Measurements from ENCODE around the gene BCL11B. TPM values are rescaled to one million over a fixed set of nuclear protein-coding genes. Genes with fewer than 3 reads are reported as not detected.

Gene BCL11B
- total and polyA plus RNA-seq, 10 of the 15 experiments (the other 5 are each of a cell fraction or from before 2014, with no cell fraction given) = 0.38 to 5.5 (median 1.3) TPM

GRCh38 chr14:99267381-99267780, 4.6 kb downstream of the BCL11B start:
- BruUV-seq (replicated peaks) = no TSS peak
- POLR2A ChIA-PET = interaction anchor here (0.5 kb wide), 1 partner anchor 1038 kb away, joined by 3 read pairs; no protein-coding TSS in a partner anchor
- Histone ChIP-seq H3K27ac (ENCODE audit: control insufficient read depth, insufficient read depth) (no peak overlapping the region), H3K4me2 (ENCODE audit: control insufficient read depth, insufficient read depth) (no peak overlapping the region), H3K36me3 (ENCODE audit: control insufficient read depth in 2 of 2, insufficient read depth in 2 of 2, low read length in 1 of 2) (no peaks in the 10 kb centered on the region), H3K79me2 (ENCODE audit: control insufficient read depth, insufficient read depth, low read length) (no peaks in the 10 kb centered on the region), H3K4me3 (no peak overlapping the region), H3K27me3 (replicated peaks in 1 of 2; ENCODE audit: control insufficient read depth in 2 of 2, insufficient read depth in 2 of 2, low read length in 1 of 2) (peaks cover 12 to 13% of the 10 kb centered on the region in 2 experiments), H2AFZ (ENCODE audit: control insufficient read depth, low read depth, low read length) (no peak overlapping the region), H4K20me1 (ENCODE audit: control insufficient read depth, insufficient read depth) (no peaks in the 10 kb centered on the region), H3K9me3 (replicated peaks; ENCODE audit: control insufficient read depth, insufficient read depth, low read length) (no peaks in the 10 kb centered on the region), H3K9ac (ENCODE audit: control insufficient read depth, insufficient read depth, low read length) (no peak overlapping the region), H3K4me1 (ENCODE audit: control insufficient read depth, insufficient read depth, low read length) (peaks cover under 1% of the 10 kb centered on the region; the same call in 1 of the 2 replicates)
- WGBS (ENCODE audit: insufficient coverage, insufficient replicate concordance, low lambda C conversion rate, missing lambda C conversion rate) = 31% methylated on average over 4 of the region's 4 CpGs
- RAD21 ChIA-PET (ENCODE audit: unreplicated experiment) = interaction anchor here (1.2 to 10.2 kb wide), 7 partner anchors 18 to 1130 kb away, joined by 3 to 91 read pairs (median 7); no protein-coding TSS in a partner anchor
- FAIRE-seq (peak; percentile 54), ATAC-seq (no peak), DNase-seq (ENCODE audit: low read depth, low spot score) (no peak)
- CTCF ChIA-PET = interaction anchor here (0.6 to 8.4 kb wide), 11 partner anchors 9 to 1310 kb away, joined by 3 to 83 read pairs (median 4); no protein-coding TSS in a partner anchor
- SMC1A ChIA-PET (ENCODE audit: uncharacterized antibody, unreplicated experiment) = interaction anchor here (0.6 to 6.2 kb wide), 10 partner anchors 13 to 1823 kb away, joined by 3 to 63 read pairs (median 4); no protein-coding TSS in a partner anchor
- in situ Hi-C loops (cut with MboI) (loop anchor here (10.0 to 25.0 kb wide), 2 partner anchors 1130 to 1563 kb away; no protein-coding TSS in a partner anchor), intact Hi-C loops (cut with micrococcal nuclease; ENCODE audit: unreplicated experiment) (loop anchor here (2.0 to 10.0 kb wide), 4 partner anchors 147 to 1553 kb away; no protein-coding TSS in a partner anchor)
- TF ChIP-seq PAX8 (IDR thresholded peaks at IDR 0.05) = no peak
- TF ChIP-seq BRCA1 (IDR thresholded peaks at IDR 0.05; ENCODE audit: low read depth, low read length) = no peak
- TF ChIP-seq, protein P1, sequence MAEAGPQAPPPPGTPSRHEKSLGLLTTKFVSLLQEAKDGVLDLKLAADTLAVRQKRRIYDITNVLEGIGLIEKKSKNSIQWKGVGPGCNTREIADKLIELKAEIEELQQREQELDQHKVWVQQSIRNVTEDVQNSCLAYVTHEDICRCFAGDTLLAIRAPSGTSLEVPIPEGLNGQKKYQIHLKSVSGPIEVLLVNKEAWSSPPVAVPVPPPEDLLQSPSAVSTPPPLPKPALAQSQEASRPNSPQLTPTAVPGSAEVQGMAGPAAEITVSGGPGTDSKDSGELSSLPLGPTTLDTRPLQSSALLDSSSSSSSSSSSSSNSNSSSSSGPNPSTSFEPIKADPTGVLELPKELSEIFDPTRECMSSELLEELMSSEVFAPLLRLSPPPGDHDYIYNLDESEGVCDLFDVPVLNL (IDR thresholded peaks at IDR 0.05; ENCODE audit: low read depth, low read length) = no peak
- TF ChIP-seq ZNF207 (IDR thresholded peaks at IDR 0.05; ENCODE audit: borderline replicate concordance) = no peak
- TF ChIP-seq CUX1 (IDR thresholded peaks at IDR 0.05; ENCODE audit: insufficient replicate concordance, low read depth, low read length) = no peak
- no peak for TF ChIP-seq ZBTB40 (IDR thresholded peaks at IDR 0.05; ENCODE audit: borderline replicate concordance)
- TF ChIP-seq FOXM1 (IDR thresholded peaks at IDR 0.05; ENCODE audit: low read depth, low read length) = no peak
- no peak for TF ChIP-seq STAT3 (IDR thresholded peaks at IDR 0.05; ENCODE audit: low read depth, low read length)
- TF ChIP-seq POU2F2 (IDR thresholded peaks at IDR 0.05; ENCODE audit: borderline replicate concordance, low read depth, low read length) = no peak
- TF ChIP-seq SREBF1 (IDR thresholded peaks at IDR 0.05; ENCODE audit: low read length) = no peak
- no peak for TF ChIP-seq SPI1 (IDR thresholded peaks at IDR 0.05; ENCODE audit: borderline replicate concordance, insufficient read depth, low read depth, low read length)
